ENCODE measurements around the gene L2HGDH. TPM values are rescaled to one million over a fixed set of nuclear protein-coding genes. Genes with fewer than 3 reads are reported as not detected.

L2HGDH gene
- total and polyA plus RNA-seq, 10 of the 15 experiments (the other 5 are each of a cell fraction or from before 2014, with no cell fraction given), result 2.6 to 18.3 (median 13.5) TPM

Small RNA genes lying within 50 kb of the gene (microRNA-seq; reads per million reads assigned to microRNA genes)
- gene MIR4504, result 0.75 reads per million

Small RNA genes lying within 50 kb of the gene (small RNA-seq; reads per million reads assigned to genes)
- 0.59 reads per million, percentile 14 among the genes with 10 or more reads in this experiment for gene MIR4504

Other genes starting within 250 kb of the L2HGDH start
- gene VCPKMT, start 195.7 kb downstream of the L2HGDH start, total RNA-seq (2014; rRNA removed), result 11.6 and 12.9 TPM in 2 replicates
- 12.6 and 12.9 TPM in 2 replicates for gene VCPKMT, start 195.7 kb downstream of the L2HGDH start, total RNA-seq (2014; rRNA removed; fragmentation: Illumina TruSeq; extraction: Trizol)
- 12.8 and 13.3 TPM in 2 replicates for gene VCPKMT, start 195.7 kb downstream of the L2HGDH start, total RNA-seq (2021)
- 13.3 and 19.4 TPM in 2 replicates for gene VCPKMT, start 195.7 kb downstream of the L2HGDH start, polyA plus RNA-seq (2011; rRNA removed)
- 12.8 and 16.6 TPM in 2 replicates for gene VCPKMT, start 195.7 kb downstream of the L2HGDH start, polyA plus RNA-seq (2014; fragmentation: Illumina TruSeq; extraction: Trizol)
- gene VCPKMT, start 195.7 kb downstream of the L2HGDH start, polyA plus RNA-seq (2014; fragmentation: Nextera tagmentation; extraction: Ambion mirVana), result 10 to 100 TPM in 1 of 2 experiments, 1 to 10 TPM in 1; 8.5 to 11.5 TPM
- gene VCPKMT, start 195.7 kb downstream of the L2HGDH start, polyA plus RNA-seq (2014; rRNA removed), result 12.3 and 18.2 TPM in 2 replicates
- gene VCPKMT, start 195.7 kb downstream of the L2HGDH start, polyA plus RNA-seq (2016; fragmentation: Nextera tagmentation; extraction: Ambion mirVana), result 10 to 100 TPM; 17.5 to 18.4 TPM
- 8.1 and 8.9 TPM in 2 replicates for gene SOS2, start 80.7 kb downstream of the L2HGDH start, total RNA-seq (2014; rRNA removed)
- gene SOS2, start 80.7 kb downstream of the L2HGDH start, total RNA-seq (2014; rRNA removed; fragmentation: Illumina TruSeq; extraction: Trizol), result 16.8 and 17.0 TPM in 2 replicates
- 12.7 and 13.3 TPM in 2 replicates for gene SOS2, start 80.7 kb downstream of the L2HGDH start, total RNA-seq (2021)
- 16.7 and 22.2 TPM in 2 replicates for gene SOS2, start 80.7 kb downstream of the L2HGDH start, polyA plus RNA-seq (2011; rRNA removed)
- 14.8 and 19.5 TPM in 2 replicates for gene SOS2, start 80.7 kb downstream of the L2HGDH start, polyA plus RNA-seq (2014; fragmentation: Illumina TruSeq; extraction: Trizol)
- gene SOS2, start 80.7 kb downstream of the L2HGDH start, polyA plus RNA-seq (2014; fragmentation: Nextera tagmentation; extraction: Ambion mirVana), result 1 to 10 TPM; 2.9 to 4.1 TPM
- 6.0 and 8.6 TPM in 2 replicates for gene SOS2, start 80.7 kb downstream of the L2HGDH start, polyA plus RNA-seq (2014; rRNA removed)
- 1 to 10 TPM; 2.1 to 2.8 TPM for gene SOS2, start 80.7 kb downstream of the L2HGDH start, polyA plus RNA-seq (2016; fragmentation: Nextera tagmentation; extraction: Ambion mirVana)
- gene DMAC2L, start 95 bp upstream of the L2HGDH start, total RNA-seq (2014; rRNA removed), result 9.5 and 11.3 TPM in 2 replicates
- gene DMAC2L, start 95 bp upstream of the L2HGDH start, total RNA-seq (2014; rRNA removed; fragmentation: Illumina TruSeq; extraction: Trizol), result 11.9 TPM in 2 replicates
- 21.4 and 22.5 TPM in 2 replicates for gene DMAC2L, start 95 bp upstream of the L2HGDH start, total RNA-seq (2021)
- gene DMAC2L, start 95 bp upstream of the L2HGDH start, polyA plus RNA-seq (2011; rRNA removed), result 33.8 and 34.9 TPM in 2 replicates
- gene DMAC2L, start 95 bp upstream of the L2HGDH start, polyA plus RNA-seq (2014; fragmentation: Illumina TruSeq; extraction: Trizol), result 11.9 and 14.5 TPM in 2 replicates
- gene DMAC2L, start 95 bp upstream of the L2HGDH start, polyA plus RNA-seq (2014; fragmentation: Nextera tagmentation; extraction: Ambion mirVana), result 10 to 100 TPM; 63.7 to 76.3 TPM
- gene DMAC2L, start 95 bp upstream of the L2HGDH start, polyA plus RNA-seq (2014; rRNA removed), result 17.2 and 20.9 TPM in 2 replicates
- 10 to 100 TPM; 34.1 to 35.8 TPM for gene DMAC2L, start 95 bp upstream of the L2HGDH start, polyA plus RNA-seq (2016; fragmentation: Nextera tagmentation; extraction: Ambion mirVana)
- gene CDKL1, start 84.7 kb upstream of the L2HGDH start, total RNA-seq (2014; rRNA removed), result 11.0 and 20.4 TPM in 2 replicates
- gene CDKL1, start 84.7 kb upstream of the L2HGDH start, total RNA-seq (2014; rRNA removed; fragmentation: Illumina TruSeq; extraction: Trizol), result 19.0 and 22.6 TPM in 2 replicates
- 10.6 and 11.9 TPM in 2 replicates for gene CDKL1, start 84.7 kb upstream of the L2HGDH start, total RNA-seq (2021)
- 17.4 and 20.9 TPM in 2 replicates for gene CDKL1, start 84.7 kb upstream of the L2HGDH start, polyA plus RNA-seq (2011; rRNA removed)
- 9.0 and 9.3 TPM in 2 replicates for gene CDKL1, start 84.7 kb upstream of the L2HGDH start, polyA plus RNA-seq (2014; fragmentation: Illumina TruSeq; extraction: Trizol)
- gene CDKL1, start 84.7 kb upstream of the L2HGDH start, polyA plus RNA-seq (2014; fragmentation: Nextera tagmentation; extraction: Ambion mirVana), result 10 to 100 TPM in 1 of 2 experiments, 1 to 10 TPM in 1; 10.0 to 17.2 TPM
- gene CDKL1, start 84.7 kb upstream of the L2HGDH start, polyA plus RNA-seq (2014; rRNA removed), result 5.8 and 9.0 TPM in 2 replicates
- 10 to 100 TPM; 10.1 to 11.3 TPM for gene CDKL1, start 84.7 kb upstream of the L2HGDH start, polyA plus RNA-seq (2016; fragmentation: Nextera tagmentation; extraction: Ambion mirVana)
- 41.3 and 47.1 TPM in 2 replicates for gene MAP4K5, start 220.3 kb upstream of the L2HGDH start, total RNA-seq (2014; rRNA removed)
- gene MAP4K5, start 220.3 kb upstream of the L2HGDH start, total RNA-seq (2014; rRNA removed; fragmentation: Illumina TruSeq; extraction: Trizol), result 25.6 and 27.5 TPM in 2 replicates
- gene MAP4K5, start 220.3 kb upstream of the L2HGDH start, total RNA-seq (2021), result 36.1 and 37.6 TPM in 2 replicates
- 16.6 and 26.1 TPM in 2 replicates for gene MAP4K5, start 220.3 kb upstream of the L2HGDH start, polyA plus RNA-seq (2011; rRNA removed)
- 28.6 and 36.7 TPM in 2 replicates for gene MAP4K5, start 220.3 kb upstream of the L2HGDH start, polyA plus RNA-seq (2014; fragmentation: Illumina TruSeq; extraction: Trizol)
- 10 to 100 TPM in 1 of 2 experiments, 1 to 10 TPM in 1; 9.1 to 12.0 TPM for gene MAP4K5, start 220.3 kb upstream of the L2HGDH start, polyA plus RNA-seq (2014; fragmentation: Nextera tagmentation; extraction: Ambion mirVana)
- gene MAP4K5, start 220.3 kb upstream of the L2HGDH start, polyA plus RNA-seq (2014; rRNA removed), result 31.5 and 31.7 TPM in 2 replicates
- 10 to 100 TPM; 33.4 to 38.3 TPM for gene MAP4K5, start 220.3 kb upstream of the L2HGDH start, polyA plus RNA-seq (2016; fragmentation: Nextera tagmentation; extraction: Ambion mirVana)
- gene ATL1, start 247.9 kb upstream of the L2HGDH start, total RNA-seq (2014; rRNA removed), result 0.11 and 0.76 TPM in 2 replicates
- gene ATL1, start 247.9 kb upstream of the L2HGDH start, total RNA-seq (2014; rRNA removed; fragmentation: Illumina TruSeq; extraction: Trizol), result 0.60 and 0.72 TPM in 2 replicates
- 0.58 and 1.1 TPM in 2 replicates for gene ATL1, start 247.9 kb upstream of the L2HGDH start, total RNA-seq (2021)
- 0.58 and 0.71 TPM in 2 replicates for gene ATL1, start 247.9 kb upstream of the L2HGDH start, polyA plus RNA-seq (2011; rRNA removed)
- gene ATL1, start 247.9 kb upstream of the L2HGDH start, polyA plus RNA-seq (2014; fragmentation: Illumina TruSeq; extraction: Trizol), result 0.43 and 1.5 TPM in 2 replicates
- under 1 TPM in 1 of 2 experiments, not detected in 1; 0.18 TPM for gene ATL1, start 247.9 kb upstream of the L2HGDH start, polyA plus RNA-seq (2014; fragmentation: Nextera tagmentation; extraction: Ambion mirVana)
- gene ATL1, start 247.9 kb upstream of the L2HGDH start, polyA plus RNA-seq (2014; rRNA removed), result 0.15 and 1.0 TPM in 2 replicates
- 1 to 10 TPM; 1.0 to 1.2 TPM for gene ATL1, start 247.9 kb upstream of the L2HGDH start, polyA plus RNA-seq (2016; fragmentation: Nextera tagmentation; extraction: Ambion mirVana)